Hepatocyte (in vitro differentiated cells): ENCODE measurements around the gene IDH2. TPM values are rescaled to one million over a fixed set of nuclear protein-coding genes. Genes with fewer than 3 reads are reported as not detected.

Experiments used
- DNase-seq: peaks from one replicate; pipeline ENCODE4 v3.0.0-alpha.2; 2016; ENCODE audit warnings: low spot score
- H2AFZ ChIP-seq: fragments of 200-600 bp; sonication (generic); 2 replicates; pipeline ENCODE4 v1.6.0; 2016; ENCODE audit warnings: antibody characterized with exemption, mild to moderate bottlenecking
- H3K27ac ChIP-seq: fragments of 200-600 bp; sonication (generic); 2 replicates; pipeline ENCODE4 v1.5.1; 2016; ENCODE audit warnings: mild to moderate bottlenecking
- H3K27me3 ChIP-seq: fragments of 200-600 bp; sonication (generic); 2 replicates; pipeline ENCODE4 v1.6.1; 2016
- H3K36me3 ChIP-seq: fragments of 200-600 bp; sonication (generic); replicated peaks from 2 replicates; pipeline ENCODE4 v1.5.1; 2016; ENCODE audit warnings: low read depth; ENCODE audit not compliant: insufficient read depth
- H3K4me1 ChIP-seq: fragments of 200-600 bp; sonication (generic); 2 replicates; pipeline ENCODE4 v1.5.1; 2016; ENCODE audit warnings: mild to moderate bottlenecking, moderate library complexity; ENCODE audit not compliant: insufficient read depth
- H3K4me2 ChIP-seq: fragments of 200-600 bp; sonication (generic); 2 replicates; pipeline ENCODE4 v1.6.0; 2016
- H3K4me3 ChIP-seq: fragments of 200-600 bp; sonication (generic); 2 replicates; pipeline ENCODE4 v1.5.1; 2016; ENCODE audit warnings: mild to moderate bottlenecking
- H3K79me2 ChIP-seq: fragments of 200-600 bp; sonication (generic); 2 replicates; pipeline ENCODE4 v1.6.0; 2017; ENCODE audit warnings: mild to moderate bottlenecking
- H3K9me2 ChIP-seq: fragments of 200-600 bp; sonication (generic); replicated peaks from 2 replicates; pipeline ENCODE4 v1.6.0; 2017; ENCODE audit warnings: mild to moderate bottlenecking; ENCODE audit not compliant: insufficient read depth
- H3K9me3 ChIP-seq: fragments of 200-600 bp; sonication (generic); 2 replicates; pipeline ENCODE4 v1.5.1; 2016; ENCODE audit warnings: low read depth, mild to moderate bottlenecking
- H4K20me1 ChIP-seq: fragments of 200-600 bp; sonication (generic); 2 replicates; pipeline ENCODE4 v1.6.0; 2016; ENCODE audit warnings: mild to moderate bottlenecking; ENCODE audit not compliant: insufficient read depth, poor library complexity, severe bottlenecking
- CTCF ChIP-seq: fragments of 200-600 bp; sonication (generic); IDR thresholded peaks from 2 replicates; pipeline ENCODE4 v1.5.1; 2016; ENCODE audit warnings: antibody characterized with exemption, mild to moderate bottlenecking; ENCODE audit not compliant: poor library complexity
- EZH2 ChIP-seq: fragments of 200-600 bp; sonication (generic); IDR thresholded peaks from 2 replicates; pipeline ENCODE4 v1.6.1; 2016; ENCODE audit warnings: antibody characterized with exemption, mild to moderate bottlenecking, borderline replicate concordance
- EZH2phosphoT487 ChIP-seq: fragments of 200-600 bp; sonication (generic); IDR thresholded peaks from one replicate; pipeline ENCODE4 v1.6.1; 2018; ENCODE audit warnings: antibody characterized with exemption, mild to moderate bottlenecking, low read depth, moderate library complexity; ENCODE audit not compliant: unreplicated experiment, severe bottlenecking
- WGBS: methylation state at CpG from one replicate; pipeline ENCODE4 v1.1.6; 2016; ENCODE audit warnings: low lambda C conversion rate; ENCODE audit errors: missing lambda C conversion rate; 5-methylcytosine and 5-hydroxymethylcytosine counted together
- polyA plus RNA-seq: library from polyadenylated mRNA; unstranded; fragments of >200 nt; fragmentation: Nextera tagmentation; extraction: Ambion mirVana; gene quantifications from 2 replicates; pipeline ENCODE4 v1.2.1, GENCODE V29; 2016
- total RNA-seq: library from RNA; depleted of rRNA; stranded (reverse); fragments of >200 nt; gene quantifications from 2 replicates; pipeline ENCODE4 v1.2.3, GENCODE V29; 2014

IDH2 gene
- total and polyA plus RNA-seq, 2 experiments from 2014 or later, result 163 to 327 TPM

- H3K36me3 ChIP-seq, result no peaks in the 10 kb centered on the region
- peaks cover 29% of the 10 kb centered on the region for H3K4me1 ChIP-seq
Observed at GRCh38 chr15:90040618-90041017, 61.6 kb downstream of the IDH2 start.

GRCh38 chr15:90039996-90040395 is 62.3 kb downstream of the IDH2 start:
- no peak overlapping the region for H3K27ac ChIP-seq

More at GRCh38 chr15:90040618-90041017, 61.6 kb downstream of the IDH2 start:
- Histone ChIP-seq H3K79me2 (peaks cover 89% of the 10 kb centered on the region), H4K20me1 (no peaks in the 10 kb centered on the region), H3K9me2 (no peaks in the 10 kb centered on the region), H3K4me2 (no peak overlapping the region), H2AFZ (no peak overlapping the region), H3K27me3 (no peaks in the 10 kb centered on the region), H3K27ac (no peak overlapping the region), H3K9me3 (no peaks in the 10 kb centered on the region), H3K4me3 (no peak overlapping the region)
- DNase-seq, result no peak
- 69% methylated on average over 6 of the region's 6 CpGs for WGBS
- TF ChIP-seq CTCF (no peak), EZH2phosphoT487 (no peak), EZH2 (no peak)

GRCh38 chr15:90038632-90039095 is 63.6 kb downstream of the IDH2 start:
- no peaks in the 10 kb centered on the region for H3K9me3 ChIP-seq
- H3K27me3 ChIP-seq, result no peaks in the 10 kb centered on the region
- no peak for DNase-seq
- H3K79me2 ChIP-seq, result peaks cover 79% of the 10 kb centered on the region
- peaks cover 47% of the 10 kb centered on the region for H3K4me1 ChIP-seq
- H3K4me3 ChIP-seq, result no peak overlapping the region
- no peaks in the 10 kb centered on the region for H4K20me1 ChIP-seq
- no peaks in the 10 kb centered on the region for H3K36me3 ChIP-seq
- no peak for TF ChIP-seq EZH2
- no peak overlapping the region for H3K4me2 ChIP-seq
- H3K27ac ChIP-seq, result peak overlapping the region; percentile 79
- 79% methylated on average over 3 of the region's 3 CpGs for WGBS
- H2AFZ ChIP-seq, result no peak overlapping the region
- H3K9me2 ChIP-seq, result no peaks in the 10 kb centered on the region

More at GRCh38 chr15:90039996-90040395, 62.3 kb downstream of the IDH2 start:
- H3K4me3 ChIP-seq, result no peak overlapping the region
- no peak for TF ChIP-seq EZH2phosphoT487
- TF ChIP-seq CTCF, result no peak
- no peak overlapping the region for H2AFZ ChIP-seq
- H3K9me3 ChIP-seq, result no peaks in the 10 kb centered on the region
- no peaks in the 10 kb centered on the region for H3K9me2 ChIP-seq
- H3K36me3 ChIP-seq, result no peaks in the 10 kb centered on the region
- H3K4me2 ChIP-seq, result no peak overlapping the region
- H3K79me2 ChIP-seq, result peaks cover 82% of the 10 kb centered on the region
- no peaks in the 10 kb centered on the region for H4K20me1 ChIP-seq
- peaks cover 34% of the 10 kb centered on the region for H3K4me1 ChIP-seq
- WGBS, result 76% methylated on average over 5 of the region's 5 CpGs
- no peaks in the 10 kb centered on the region for H3K27me3 ChIP-seq
- DNase-seq, result no peak

- no peaks in the 10 kb centered on the region for H3K9me2 ChIP-seq
- no peaks in the 10 kb centered on the region for H3K27me3 ChIP-seq
- H3K79me2 ChIP-seq, result peaks cover 82% of the 10 kb centered on the region
- H2AFZ ChIP-seq, result no peak overlapping the region
- peak; percentile 62 for DNase-seq
- no peaks in the 10 kb centered on the region for H3K9me3 ChIP-seq
- peaks cover 52% of the 10 kb centered on the region for H3K4me1 ChIP-seq
- no peak overlapping the region for H3K4me2 ChIP-seq
- peak overlapping the region; percentile 79 for H3K27ac ChIP-seq
- H4K20me1 ChIP-seq, result no peaks in the 10 kb centered on the region
- 77% methylated on average over 14 of the region's 14 CpGs for WGBS
- no peaks in the 10 kb centered on the region for H3K36me3 ChIP-seq
- H3K4me3 ChIP-seq, result no peak overlapping the region
- TF ChIP-seq EZH2, result no peak
- TF ChIP-seq EZH2phosphoT487, result no peak
Observed at GRCh38 chr15:90037961-90038631, 64.2 kb downstream of the IDH2 start.
